OCI-LY7 (cell line): ENCODE results near the gene ORM2. TPM values are rescaled to one million over a fixed set of nuclear protein-coding genes. Genes with fewer than 3 reads are reported as not detected.

Source experiments
- BruUV-seq: library from RNA; stranded (reverse); fragments of 400-500 nt; replicated peaks from 2 replicates; lab custom pipeline; 2021; lab: Mats Ljungman, UMichigan
- CTCF ChIA-PET: fragments of 300-600 bp; sonication (Branson Sonifier 250); formaldehyde crosslinking; loops from one replicate; lab custom pipeline; 2022; ENCODE audit warnings: antibody characterized with exemption; ENCODE audit not compliant: unreplicated experiment; lab: Charles Lee
- POLR2A ChIA-PET: fragments of 300-600 bp; sonication (Branson Sonifier 250); formaldehyde crosslinking; loops from one replicate; lab custom pipeline; 2022; ENCODE audit warnings: antibody characterized with exemption; lab: Charles Lee
- DNase-seq: peaks from one replicate; pipeline ENCODE4 v3.0.0-alpha.2; 2015; ENCODE audit warnings: low spot score
- H2AFZ ChIP-seq: fragments of 200-600 bp; sonication (generic), shearing (Covaris generic); 2 replicates; pipeline ENCODE4 v1.6.1; 2014; ENCODE audit warnings: mild to moderate bottlenecking, antibody characterized with exemption, low read length, moderate library complexity
- H3K27ac ChIP-seq: fragments of 200-600 bp; sonication (generic); 2 replicates; pipeline ENCODE4 v1.5.1; 2014; ENCODE audit warnings: mixed run types, low read depth, mild to moderate bottlenecking, moderate library complexity, low read length, inconsistent platforms; ENCODE audit not compliant: poor library complexity, severe bottlenecking
- H3K36me3 ChIP-seq: fragments of 200-600 bp; sonication (generic); 2 replicates; pipeline ENCODE4 v1.6.1; 2014; ENCODE audit warnings: mild to moderate bottlenecking, antibody characterized with exemption, low read length, moderate library complexity, mixed read lengths; ENCODE audit not compliant: insufficient read depth
- H3K4me1 ChIP-seq: fragments of 200-600 bp; sonication (generic); 2 replicates; pipeline ENCODE4 v1.5.1; 2014; ENCODE audit warnings: mild to moderate bottlenecking, low read length; ENCODE audit not compliant: insufficient read depth, poor library complexity, severe bottlenecking
- H3K4me2 ChIP-seq: fragments of 200-600 bp; sonication (generic); 2 replicates; pipeline ENCODE4 v1.6.1; 2014; ENCODE audit warnings: mild to moderate bottlenecking, low read length
- H3K4me3 ChIP-seq: fragments of 200-600 bp; sonication (generic); 2 replicates; pipeline ENCODE4 v1.5.1; 2014; ENCODE audit warnings: mild to moderate bottlenecking, low read depth, low read length; ENCODE audit not compliant: poor library complexity, severe bottlenecking
- H3K79me2 ChIP-seq: fragments of 200-600 bp; sonication (generic); 2 replicates; pipeline ENCODE4 v1.6.1; 2016; ENCODE audit warnings: low read depth, mild to moderate bottlenecking, low read length, moderate library complexity, mixed read lengths; ENCODE audit not compliant: insufficient read depth
- H3K9me2 ChIP-seq: fragments of 200-600 bp; sonication (generic); 2 replicates; pipeline ENCODE4 v1.6.1; 2016; ENCODE audit warnings: mild to moderate bottlenecking, low read length, mixed read lengths; ENCODE audit not compliant: insufficient read depth
- H3K9me3 ChIP-seq: fragments of 200-600 bp; sonication (generic); 2 replicates; pipeline ENCODE4 v1.6.1; 2014; ENCODE audit warnings: mild to moderate bottlenecking, mixed run types, low read length, mixed read lengths
- H4K20me1 ChIP-seq: fragments of 200-600 bp; sonication (generic); 2 replicates; pipeline ENCODE4 v1.6.1; 2014; ENCODE audit warnings: mild to moderate bottlenecking, antibody characterized with exemption, low read length, moderate library complexity, mixed read lengths; ENCODE audit not compliant: insufficient read depth
- CTCF ChIP-seq: fragments of 200-600 bp; sonication (generic); conservative IDR thresholded peaks from 2 replicates; pipeline ENCODE4 v1.5.1; 2014; ENCODE audit warnings: mild to moderate bottlenecking, antibody characterized with exemption, low read length, moderate library complexity, mixed read lengths
- EZH2phosphoT487 ChIP-seq: fragments of 200-600 bp; sonication (generic); IDR thresholded peaks from 2 replicates; pipeline ENCODE4 v1.6.1; 2018; ENCODE audit warnings: low read depth, borderline replicate concordance, mild to moderate bottlenecking, mixed run types, antibody characterized with exemption, low read length, moderate library complexity, mixed read lengths
- intact Hi-C: fragments of 100-400 bp; cut with micrococcal nuclease; formaldehyde crosslinking; loops from one replicate; pipeline ENCODE4 v1.10.0; 2022; ENCODE audit not compliant: unreplicated experiment
- total RNA-seq, 2 experiments: library from RNA; depleted of rRNA in 1 of 2; stranded (reverse); fragments of >200 nt in 1 of 2; shearing (Covaris generic) in 1 of 2; gene quantifications; 2 replicates each; pipeline ENCODE4 v1.2.3, GENCODE V29; 2014 to 2022

Gene ORM2
- total RNA-seq, 2 experiments from 2014 or later = not detected

GRCh38 chr9:114341991-114342390 lies 12.3 kb downstream of the ORM2 start:
- Histone ChIP-seq H3K4me1 (peaks cover 4% of the 10 kb centered on the region), H3K27ac (no peak overlapping the region), H3K36me3 (peaks cover 97% of the 10 kb centered on the region), H3K4me3 (no peak overlapping the region), H2AFZ (no peak overlapping the region), H3K4me2 (no peak overlapping the region), H3K9me3 (no peaks in the 10 kb centered on the region), H3K79me2 (no peaks in the 10 kb centered on the region), H4K20me1 (no peaks in the 10 kb centered on the region), H3K9me2 (no peaks in the 10 kb centered on the region)
- no TSS peak for BruUV-seq
- POLR2A ChIA-PET = interaction anchor here (1.5 kb wide), 1 partner anchor 48 kb away, joined by 3 read pairs; no protein-coding TSS in a partner anchor
- intact Hi-C loops = no loop called here
- no peak for DNase-seq
- CTCF ChIA-PET = no interaction called here
- TF ChIP-seq CTCF (no peak), EZH2phosphoT487 (no peak)

GRCh38 chr9:114342755-114343440 lies 13.2 kb downstream of the ORM2 start:
- DNase-seq = no peak
- no peak overlapping the region for H3K27ac ChIP-seq
- H3K4me3 ChIP-seq = no peak overlapping the region
- H3K4me1 ChIP-seq = peaks cover 4% of the 10 kb centered on the region
- peaks cover 95% of the 10 kb centered on the region for H3K36me3 ChIP-seq
- no peaks in the 10 kb centered on the region for H3K9me2 ChIP-seq
- ChIA-PET POLR2A (interaction anchor here (1.5 kb wide), 1 partner anchor 48 kb away, joined by 3 read pairs; no protein-coding TSS in a partner anchor), CTCF (no interaction called here)
- H3K4me2 ChIP-seq = no peak overlapping the region
- intact Hi-C loops = no loop called here
- H3K9me3 ChIP-seq = no peaks in the 10 kb centered on the region
- H2AFZ ChIP-seq = no peak overlapping the region
- no peaks in the 10 kb centered on the region for H4K20me1 ChIP-seq
- no peaks in the 10 kb centered on the region for H3K79me2 ChIP-seq
- TF ChIP-seq CTCF (no peak), EZH2phosphoT487 (no peak)
- no TSS peak for BruUV-seq

- H3K27ac ChIP-seq = no peak overlapping the region
- no TSS peak for BruUV-seq
- TF ChIP-seq EZH2phosphoT487 = no peak
- no peak for TF ChIP-seq CTCF
- H3K4me1 ChIP-seq = peaks cover 8% of the 10 kb centered on the region
- no peaks in the 10 kb centered on the region for H3K9me3 ChIP-seq
- ChIA-PET POLR2A (no interaction called here), CTCF (no interaction called here)
- no peak overlapping the region for H3K4me2 ChIP-seq
- H3K36me3 ChIP-seq = peaks cover 95% of the 10 kb centered on the region
- no peak overlapping the region for H2AFZ ChIP-seq
- intact Hi-C loops = no loop called here
- no peak overlapping the region for H3K4me3 ChIP-seq
- no peak for DNase-seq
- no peaks in the 10 kb centered on the region for H3K79me2 ChIP-seq
- no peaks in the 10 kb centered on the region for H4K20me1 ChIP-seq
- no peaks in the 10 kb centered on the region for H3K9me2 ChIP-seq
These were observed 14.0 kb downstream of the ORM2 start for GRCh38 chr9:114343471-114344187.
